Activated T-cell treated with anti-CD3 and anti-CD28 coated beads for 24 hours (primary cell): ENCODE results near the gene UNK.

Experiments
- DNase-seq: peaks from one replicate; pipeline ENCODE4 v3.0.0-alpha.2; 2020; ENCODE audit warnings: low read depth

UNK gene, protein sequence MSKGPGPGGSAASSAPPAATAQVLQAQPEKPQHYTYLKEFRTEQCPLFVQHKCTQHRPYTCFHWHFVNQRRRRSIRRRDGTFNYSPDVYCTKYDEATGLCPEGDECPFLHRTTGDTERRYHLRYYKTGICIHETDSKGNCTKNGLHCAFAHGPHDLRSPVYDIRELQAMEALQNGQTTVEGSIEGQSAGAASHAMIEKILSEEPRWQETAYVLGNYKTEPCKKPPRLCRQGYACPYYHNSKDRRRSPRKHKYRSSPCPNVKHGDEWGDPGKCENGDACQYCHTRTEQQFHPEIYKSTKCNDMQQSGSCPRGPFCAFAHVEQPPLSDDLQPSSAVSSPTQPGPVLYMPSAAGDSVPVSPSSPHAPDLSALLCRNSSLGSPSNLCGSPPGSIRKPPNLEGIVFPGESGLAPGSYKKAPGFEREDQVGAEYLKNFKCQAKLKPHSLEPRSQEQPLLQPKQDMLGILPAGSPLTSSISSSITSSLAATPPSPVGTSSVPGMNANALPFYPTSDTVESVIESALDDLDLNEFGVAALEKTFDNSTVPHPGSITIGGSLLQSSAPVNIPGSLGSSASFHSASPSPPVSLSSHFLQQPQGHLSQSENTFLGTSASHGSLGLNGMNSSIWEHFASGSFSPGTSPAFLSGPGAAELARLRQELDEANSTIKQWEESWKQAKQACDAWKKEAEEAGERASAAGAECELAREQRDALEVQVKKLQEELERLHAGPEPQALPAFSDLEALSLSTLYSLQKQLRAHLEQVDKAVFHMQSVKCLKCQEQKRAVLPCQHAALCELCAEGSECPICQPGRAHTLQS

GRCh38 chr17:75784473-75785015, at the start of gene UNK:
UNK (plus strand) TSS chr17:75784806; CDS start chr17:75784881, 75 bp downstream.
- DNase-seq: peak; percentile 89

DNA sequence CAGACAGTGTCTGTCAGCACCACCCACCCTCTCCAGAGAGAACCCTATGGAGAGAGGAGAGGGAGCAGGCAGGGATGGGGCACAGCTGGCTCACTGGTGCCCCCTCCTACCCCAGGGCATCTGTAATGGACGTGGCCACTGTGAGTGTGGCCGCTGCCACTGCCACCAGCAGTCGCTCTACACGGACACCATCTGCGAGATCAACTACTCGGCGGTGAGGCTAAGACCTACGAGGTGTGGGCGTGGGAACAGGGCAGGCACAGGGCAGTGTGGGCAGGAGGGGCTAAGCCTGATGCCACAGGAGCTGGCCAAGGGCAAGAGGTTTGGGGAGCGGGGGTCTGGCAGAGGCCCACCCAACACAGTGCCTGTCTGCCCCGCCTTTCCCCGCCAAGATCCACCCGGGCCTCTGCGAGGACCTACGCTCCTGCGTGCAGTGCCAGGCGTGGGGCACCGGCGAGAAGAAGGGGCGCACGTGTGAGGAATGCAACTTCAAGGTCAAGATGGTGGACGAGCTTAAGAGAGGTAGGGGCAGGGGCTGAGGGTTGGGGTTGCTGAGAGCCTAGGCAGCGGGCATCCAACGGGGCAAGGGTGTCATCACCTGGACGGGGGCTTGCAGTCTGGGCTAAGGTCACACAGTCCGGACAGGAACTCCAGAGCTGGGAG, 48.3 kb upstream of the UNK start:
- no peak for DNase-seq

DNA sequence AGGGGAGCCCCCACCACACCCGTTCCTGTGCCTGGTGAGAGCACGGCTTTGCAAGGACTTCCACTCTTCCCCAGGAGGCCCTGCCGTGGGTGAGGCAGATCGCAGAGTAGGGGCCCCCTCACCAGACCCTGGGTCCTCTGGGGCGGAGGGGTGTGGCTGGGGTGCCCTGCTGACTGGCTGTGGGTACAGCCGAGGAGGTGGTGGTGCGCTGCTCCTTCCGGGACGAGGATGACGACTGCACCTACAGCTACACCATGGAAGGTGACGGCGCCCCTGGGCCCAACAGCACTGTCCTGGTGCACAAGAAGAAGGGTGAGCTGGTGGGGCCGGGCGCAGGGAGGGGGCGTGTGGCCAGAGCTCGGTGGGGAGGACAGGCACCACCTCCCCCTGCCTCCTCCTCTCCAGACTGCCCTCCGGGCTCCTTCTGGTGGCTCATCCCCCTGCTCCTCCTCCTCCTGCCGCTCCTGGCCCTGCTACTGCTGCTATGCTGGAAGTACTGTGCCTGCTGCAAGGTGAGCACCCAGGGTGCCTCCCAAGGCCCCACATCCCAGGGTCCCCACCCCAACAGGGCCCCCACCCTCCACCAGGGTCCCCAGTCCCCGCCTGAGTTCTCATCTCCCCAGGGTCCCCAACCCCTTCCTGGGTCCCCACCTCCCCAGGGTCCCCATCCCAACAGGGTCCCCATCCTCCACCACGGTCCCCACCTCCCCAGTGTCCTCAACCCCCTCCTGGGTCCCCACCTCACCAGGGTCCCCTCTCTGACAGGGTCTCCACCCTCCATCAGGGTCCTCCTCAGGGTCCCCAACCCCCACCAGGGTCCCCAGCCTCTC, 47.3 kb upstream of the UNK start:
- no peak for DNase-seq

DNA sequence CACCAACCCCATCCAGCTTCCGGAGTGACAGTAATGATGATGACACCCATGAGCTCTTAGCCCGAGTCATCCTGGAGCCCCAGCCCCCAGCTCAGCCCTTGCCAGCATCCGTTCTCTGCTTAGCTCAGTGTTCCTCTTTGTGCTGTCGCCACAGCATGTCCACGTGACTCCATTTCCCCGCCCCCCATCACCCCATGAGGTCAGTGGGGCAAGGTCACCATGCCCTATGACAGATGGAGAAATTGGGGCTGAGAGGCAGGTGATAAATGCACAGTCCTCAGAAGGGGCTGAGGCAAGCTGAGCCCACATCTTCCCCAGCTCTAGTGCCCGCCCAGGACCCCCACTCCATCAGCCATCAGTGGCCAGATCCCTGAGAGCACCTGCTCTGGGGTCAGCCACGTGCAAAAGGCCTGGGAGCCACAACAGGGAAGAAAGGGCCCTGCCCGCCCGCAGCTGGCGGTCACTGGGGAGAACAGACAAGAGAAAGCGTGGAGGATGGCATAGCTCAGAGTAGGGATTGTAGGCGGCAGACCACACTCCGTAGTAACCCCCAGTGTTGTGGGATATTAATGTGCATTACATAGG, 46.3 kb upstream of the UNK start:
- DNase-seq: no peak

DNA sequence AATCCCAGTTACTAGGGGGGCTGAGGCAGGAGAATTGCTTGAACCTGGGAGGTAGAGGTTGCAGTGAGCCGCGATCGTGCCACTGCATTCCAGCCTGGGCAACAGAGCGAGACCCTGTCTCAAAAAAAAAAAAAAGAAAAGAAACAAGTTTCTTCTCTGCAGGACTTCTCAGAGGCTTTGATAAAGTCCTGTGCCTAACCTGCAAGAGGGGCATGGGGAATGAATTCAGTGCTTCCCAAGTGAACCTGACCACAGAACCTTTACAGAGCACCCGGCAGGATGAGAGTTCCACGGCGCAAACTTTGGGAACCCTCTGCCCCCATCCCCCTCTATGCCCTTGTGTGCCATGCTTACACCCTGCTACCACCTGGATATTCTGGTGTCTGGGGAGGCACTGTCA, 45.4 kb upstream of the UNK start:
- no peak for DNase-seq

DNA sequence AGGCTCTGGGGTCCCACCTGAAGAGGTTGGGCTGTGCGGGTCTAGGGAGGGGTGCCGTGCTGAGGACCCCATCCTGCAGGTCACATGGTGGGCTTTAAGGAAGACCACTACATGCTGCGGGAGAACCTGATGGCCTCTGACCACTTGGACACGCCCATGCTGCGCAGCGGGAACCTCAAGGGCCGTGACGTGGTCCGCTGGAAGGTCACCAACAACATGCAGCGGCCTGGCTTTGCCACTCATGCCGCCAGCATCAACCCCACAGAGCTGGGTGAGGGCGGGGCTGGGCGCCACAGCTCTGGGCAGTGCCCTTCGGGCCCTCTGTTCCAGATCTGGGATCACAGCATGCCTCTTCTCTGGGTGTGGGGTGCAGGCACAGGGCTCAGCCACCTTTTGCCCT, 44.8 kb upstream of the UNK start:
- DNase-seq: no peak

DNA sequence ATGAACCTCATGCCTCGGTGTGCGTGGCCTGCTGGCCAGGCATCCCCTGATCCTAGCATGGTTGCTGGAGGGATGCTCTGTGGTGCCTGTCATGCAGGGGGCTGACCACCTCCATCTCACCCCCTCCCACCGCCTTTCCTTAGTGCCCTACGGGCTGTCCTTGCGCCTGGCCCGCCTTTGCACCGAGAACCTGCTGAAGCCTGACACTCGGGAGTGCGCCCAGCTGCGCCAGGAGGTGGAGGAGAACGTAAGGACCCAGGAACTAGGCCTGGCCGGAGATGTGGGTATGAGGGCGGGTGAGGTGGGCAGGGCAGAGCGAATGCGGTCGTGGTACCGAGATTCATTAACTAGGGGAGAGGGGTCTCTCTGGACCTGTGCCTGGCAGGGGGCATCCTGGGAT, 44.4 kb upstream of the UNK start:
- no peak for DNase-seq

DNA sequence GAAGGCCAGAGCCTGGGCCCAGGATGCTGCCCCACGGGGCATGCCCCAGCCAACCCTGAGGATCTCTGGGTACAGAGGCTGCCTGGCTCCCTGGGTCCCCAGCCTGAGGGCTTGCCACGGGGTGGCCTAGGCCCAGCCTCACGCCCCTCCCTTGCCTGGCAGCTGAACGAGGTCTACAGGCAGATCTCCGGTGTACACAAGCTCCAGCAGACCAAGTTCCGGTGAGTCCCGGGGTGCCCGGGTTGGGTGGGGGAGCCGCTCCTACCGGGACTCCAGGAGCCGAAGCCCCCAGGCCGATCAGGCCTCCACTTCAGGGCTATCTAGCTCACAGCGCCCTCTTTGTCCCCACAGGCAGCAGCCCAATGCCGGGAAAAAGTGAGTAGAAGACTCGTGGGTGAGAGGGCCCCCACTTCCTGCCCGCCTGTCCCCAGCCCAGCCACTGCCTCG, 44.0 kb upstream of the UNK start:
- DNase-seq: no peak

GRCh38 chr17:75742337-75742736, 42.3 kb upstream of the UNK start:
- no peak for DNase-seq

DNA sequence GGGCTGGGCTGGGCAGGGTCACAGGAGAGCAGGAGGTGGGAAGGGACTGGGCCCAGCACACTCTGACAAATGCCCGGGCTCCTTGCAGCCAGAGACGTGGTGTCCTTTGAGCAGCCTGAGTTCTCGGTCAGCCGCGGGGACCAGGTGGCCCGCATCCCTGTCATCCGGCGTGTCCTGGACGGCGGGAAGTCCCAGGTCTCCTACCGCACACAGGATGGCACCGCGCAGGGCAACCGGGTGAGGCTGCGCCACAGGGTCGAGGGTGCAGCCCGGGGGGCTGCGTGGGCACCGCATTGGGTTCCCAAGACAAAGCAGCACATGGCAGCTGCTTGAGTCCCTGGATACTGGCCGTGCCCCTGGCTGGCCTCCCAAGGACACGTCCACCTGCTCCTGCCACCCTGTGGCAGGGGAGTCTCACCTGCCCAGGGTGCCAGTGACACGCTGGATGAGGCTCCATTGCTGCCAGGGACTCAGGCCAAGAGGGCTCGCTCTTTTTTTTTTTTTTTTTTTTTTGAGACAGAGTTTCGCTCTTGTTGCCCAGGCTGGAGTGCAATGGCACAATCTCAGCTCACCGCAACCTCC, 40.9 kb upstream of the UNK start:
- no peak for DNase-seq

- no peak for DNase-seq
Measured at GRCh38 chr17:75748706-75749105, 35.9 kb upstream of the UNK start.

GRCh38 chr17:75749545-75750389, 34.8 kb upstream of the UNK start:
- DNase-seq: peak; percentile 80

DNA sequence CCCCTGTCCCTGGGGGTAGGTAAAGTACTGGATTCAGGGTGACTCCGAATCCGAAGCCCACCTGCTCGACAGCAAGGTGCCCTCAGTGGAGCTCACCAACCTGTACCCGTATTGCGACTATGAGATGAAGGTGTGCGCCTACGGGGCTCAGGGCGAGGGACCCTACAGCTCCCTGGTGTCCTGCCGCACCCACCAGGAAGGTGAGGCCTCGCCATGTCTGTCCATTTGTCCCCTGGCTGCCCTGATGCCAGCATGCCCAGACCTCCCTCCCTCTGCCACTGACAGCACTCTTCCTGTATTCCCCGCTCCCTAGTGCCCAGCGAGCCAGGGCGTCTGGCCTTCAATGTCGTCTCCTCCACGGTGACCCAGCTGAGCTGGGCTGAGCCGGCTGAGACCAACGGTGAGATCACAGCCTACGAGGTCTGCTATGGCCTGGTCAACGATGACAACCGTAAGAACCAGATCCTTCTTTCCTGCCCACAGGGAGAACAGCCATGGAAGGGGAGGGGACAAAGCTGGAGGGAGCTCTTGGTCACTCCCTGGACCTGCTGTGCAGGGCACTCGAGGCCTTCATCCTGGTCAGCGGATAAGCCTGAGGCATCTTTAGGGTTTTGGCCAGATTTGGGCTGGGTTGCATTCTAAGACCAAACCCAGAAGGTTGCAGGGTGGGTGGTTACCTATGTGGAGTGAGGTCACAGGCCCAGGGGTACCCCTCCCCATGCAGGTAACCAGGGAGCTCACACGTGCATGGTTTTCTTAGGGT, 33.8 kb upstream of the UNK start:
- DNase-seq: no peak

DNA sequence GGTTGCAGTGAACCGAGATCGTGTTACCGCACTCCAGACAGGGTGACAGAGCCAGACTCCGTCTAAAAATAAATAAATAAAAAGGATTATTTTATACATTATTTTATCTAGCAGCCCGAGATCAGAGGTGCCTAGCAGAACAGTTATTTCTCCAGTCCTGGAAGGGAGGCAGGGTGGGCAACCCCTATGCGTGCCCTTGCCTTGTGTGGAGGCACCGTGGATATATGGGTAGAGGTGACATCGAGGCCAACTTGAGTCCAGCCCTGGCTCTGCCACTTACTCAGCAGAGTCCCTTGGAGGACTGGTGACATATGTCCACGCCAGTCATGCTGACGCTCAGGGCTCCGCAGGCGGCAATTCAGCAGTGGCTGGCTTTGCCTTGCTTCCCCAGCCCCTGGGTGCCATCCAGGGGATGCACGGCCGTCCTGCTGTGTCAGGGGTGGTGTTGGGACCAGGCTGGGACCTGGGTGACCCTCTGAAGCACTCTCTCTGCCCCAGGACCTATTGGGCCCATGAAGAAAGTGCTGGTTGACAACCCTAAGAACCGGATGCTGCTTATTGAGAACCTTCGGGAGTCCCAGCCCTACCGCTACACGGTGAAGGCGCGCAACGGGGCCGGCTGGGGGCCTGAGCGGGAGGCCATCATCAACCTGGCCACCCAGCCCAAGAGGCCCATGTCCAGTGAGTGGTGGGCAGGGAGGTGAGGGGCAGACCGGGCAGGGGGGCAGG, 32.8 kb upstream of the UNK start:
- no peak for DNase-seq

DNA sequence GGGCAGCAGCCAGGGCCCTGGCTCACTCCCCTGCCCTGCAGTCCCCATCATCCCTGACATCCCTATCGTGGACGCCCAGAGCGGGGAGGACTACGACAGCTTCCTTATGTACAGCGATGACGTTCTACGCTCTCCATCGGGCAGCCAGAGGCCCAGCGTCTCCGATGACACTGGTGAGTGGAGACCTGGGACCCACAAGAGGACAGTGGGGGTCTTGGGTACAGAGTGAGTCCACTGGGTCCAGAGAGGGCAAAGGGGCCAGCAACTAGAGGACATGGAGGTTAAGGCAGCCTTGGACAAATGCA, 32.2 kb upstream of the UNK start:
- no peak for DNase-seq

GRCh38 chr17:75752802-75753513, 31.6 kb upstream of the UNK start:
- no peak for DNase-seq

- peak; percentile 59 for DNase-seq
Measured at GRCh38 chr17:75753514-75754377, 30.9 kb upstream of the UNK start.
